NCI-H146 (cell line): Measurements from ENCODE around the gene DCP2.

ENCODE experiments used
- DNase-seq: peaks from one replicate; lab custom pipeline; 2025; lab: John Stamatoyannopoulos, UW

The DCP2 gene

DNA sequence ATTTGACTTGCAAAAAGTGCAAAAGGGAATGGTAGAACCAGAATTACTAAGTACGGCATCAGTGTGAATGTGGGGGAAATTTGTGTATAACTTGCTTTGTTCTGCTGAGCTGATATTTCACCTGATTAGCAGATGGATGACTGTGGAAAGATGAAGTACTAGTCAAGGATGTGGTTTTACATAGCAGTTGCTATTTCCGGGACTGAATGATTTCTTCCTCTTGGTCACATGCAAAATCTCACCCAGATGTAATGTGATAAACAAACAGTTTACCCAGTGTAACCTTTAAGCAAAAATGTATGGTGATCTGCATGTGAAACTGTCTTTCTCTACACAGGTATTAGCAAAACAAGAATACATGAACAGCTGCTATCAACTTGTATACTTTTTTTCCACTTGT is 46.1 kb downstream of the DCP2 start:
- DNase-seq: no peak

GRCh38 chr5:113024076-113024697 is 47.6 kb downstream of the DCP2 start:
- no peak for DNase-seq

GRCh38 chr5:113025596-113025995 is 49.0 kb downstream of the DCP2 start:
- DNase-seq: no peak

DNA sequence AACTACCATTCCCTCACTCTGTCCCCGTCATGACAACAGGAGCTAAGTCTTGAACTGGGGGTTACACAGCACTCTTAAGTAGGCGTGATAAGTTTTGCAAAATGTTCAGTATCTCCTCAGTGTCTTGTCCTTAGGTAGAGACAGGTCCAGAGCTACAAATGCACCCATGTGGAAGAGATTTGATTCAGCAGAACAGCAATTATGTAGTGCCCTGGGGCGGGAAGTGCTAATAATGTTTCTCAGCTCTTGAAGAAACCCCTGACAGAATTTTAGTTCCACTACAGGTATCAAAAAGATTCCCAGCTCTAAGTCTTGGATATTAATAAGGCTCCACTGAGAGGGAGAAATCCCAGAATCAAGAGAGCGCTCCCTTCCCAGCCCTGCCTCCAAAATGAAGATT is 49.6 kb downstream of the DCP2 start:
- no peak for DNase-seq

- no peak for DNase-seq
Measured at GRCh38 chr5:113027015-113027414, 50.4 kb downstream of the DCP2 start.

DNA sequence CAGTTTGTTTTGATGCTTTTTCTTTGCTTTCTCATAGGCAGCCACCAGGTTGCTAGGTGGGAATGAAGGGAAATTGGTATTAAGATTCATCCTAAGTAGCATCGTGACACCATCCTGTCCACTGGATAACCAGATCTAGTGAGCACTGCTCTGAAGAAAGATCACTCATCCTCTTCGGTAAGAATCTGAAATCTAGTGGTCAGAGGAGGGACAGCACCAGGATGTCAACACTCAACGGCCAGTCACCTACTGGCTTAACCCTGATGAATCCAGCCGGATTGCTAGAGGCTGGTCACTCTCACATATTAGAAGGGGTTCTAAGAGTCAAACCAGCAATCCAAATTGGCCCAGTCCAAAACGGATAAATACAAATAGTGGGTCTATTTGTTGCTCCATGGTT is 50.8 kb downstream of the DCP2 start:
- no peak for DNase-seq

DNA sequence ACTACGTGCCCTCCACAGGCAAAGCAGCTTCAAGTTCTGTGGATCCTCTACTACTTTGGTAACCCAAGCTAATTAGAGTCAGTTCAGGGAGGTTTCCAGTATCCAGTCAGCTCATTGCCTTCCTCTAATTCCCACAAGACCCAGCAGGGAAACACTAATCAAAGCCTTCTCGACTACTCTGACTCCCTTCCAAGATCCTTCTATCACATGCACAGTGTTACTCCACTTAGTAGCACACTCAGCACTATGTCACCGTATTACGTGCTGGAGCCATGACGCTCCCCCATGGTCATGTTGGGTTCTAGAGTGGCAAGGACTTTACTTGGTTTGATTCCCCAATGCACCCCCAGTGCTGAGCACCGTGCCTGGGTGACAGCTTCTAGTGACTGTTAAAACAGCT is 53.0 kb downstream of the DCP2 start:
- DNase-seq: no peak

DNA sequence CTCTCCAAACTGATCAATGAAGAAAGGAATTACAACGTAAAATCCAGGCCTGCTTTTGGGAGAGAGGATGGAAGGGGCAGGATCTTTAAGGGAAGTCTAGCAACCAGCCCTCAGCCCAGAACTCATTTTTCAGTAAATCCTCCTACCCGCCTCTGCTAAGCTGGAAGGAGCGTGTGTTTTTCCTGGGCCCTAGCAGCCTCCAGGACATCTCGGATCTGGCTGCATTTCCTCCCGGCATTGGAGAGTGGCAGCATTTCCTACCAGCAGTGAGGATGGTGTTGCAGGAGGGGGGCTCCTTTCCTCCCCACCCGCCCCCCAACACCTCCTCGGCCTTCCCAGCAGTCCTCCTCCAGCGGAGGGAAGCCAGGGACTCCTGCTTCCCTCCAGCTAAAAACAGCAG is 54.5 kb downstream of the DCP2 start:
- no peak for DNase-seq

DNA sequence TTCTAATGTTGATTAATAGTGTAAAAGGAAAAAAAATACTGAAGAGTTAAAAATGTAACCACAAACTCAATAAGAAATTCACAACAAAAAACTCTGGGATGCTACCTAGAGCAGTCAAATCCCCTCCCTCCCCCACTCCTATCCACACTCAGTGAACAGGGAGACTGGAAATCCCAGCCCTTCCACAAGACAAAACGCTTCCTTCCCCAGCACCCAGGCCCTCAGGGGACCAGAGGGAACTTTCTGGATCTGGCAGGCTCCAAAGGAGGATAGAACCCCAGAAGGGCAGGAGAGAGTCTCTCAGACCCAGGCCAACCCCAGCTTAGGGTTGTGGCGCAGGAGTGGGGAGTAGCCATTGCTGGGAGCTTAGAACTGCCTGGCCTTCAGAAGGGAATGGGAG is 55.0 kb downstream of the DCP2 start:
- no peak for DNase-seq

- DNase-seq: peak; percentile 70
Measured at GRCh38 chr5:113034182-113034773, 57.7 kb downstream of the DCP2 start.

DNA sequence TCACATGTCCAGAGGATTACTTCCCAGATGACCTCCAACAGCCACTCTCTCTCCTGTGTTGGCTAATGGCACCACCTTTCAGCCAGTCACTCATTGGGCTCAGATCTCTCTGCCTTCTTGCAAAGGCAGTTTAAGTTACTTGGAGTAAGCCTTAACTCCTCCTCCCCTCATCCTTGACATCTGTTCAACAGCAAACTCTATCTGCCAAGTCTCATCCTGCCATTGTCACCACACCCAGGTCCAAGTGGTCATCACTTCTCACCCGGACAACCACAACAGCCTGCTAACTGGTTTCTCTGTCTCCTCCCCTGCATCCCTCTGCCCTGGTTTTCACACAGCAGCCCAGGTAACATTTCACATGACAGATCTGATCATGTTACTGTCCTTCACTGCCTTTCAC is 58.5 kb downstream of the DCP2 start:
- DNase-seq: no peak

- DNase-seq: no peak
Measured at GRCh38 chr5:113036321-113036720, 59.7 kb downstream of the DCP2 start.

DNA sequence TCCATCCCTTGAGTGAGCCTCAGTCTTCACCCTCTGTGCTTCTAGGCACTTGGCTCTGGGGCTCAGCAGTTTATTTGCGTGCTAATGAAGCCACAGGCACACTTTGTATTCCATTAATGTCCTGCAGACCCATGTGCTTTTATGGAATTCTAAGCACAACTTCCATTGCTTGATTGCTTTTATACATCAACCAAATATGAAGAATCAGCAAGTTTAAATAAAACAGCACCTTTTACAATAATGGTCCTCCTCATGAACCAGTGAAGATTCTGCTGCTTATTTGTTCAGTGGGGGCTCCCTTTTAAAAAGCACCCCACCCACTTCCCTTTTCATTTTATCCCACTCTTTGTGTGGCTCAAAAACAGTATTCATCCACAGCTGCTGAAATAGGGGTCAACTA is 60.2 kb downstream of the DCP2 start:
- DNase-seq: no peak

DNA sequence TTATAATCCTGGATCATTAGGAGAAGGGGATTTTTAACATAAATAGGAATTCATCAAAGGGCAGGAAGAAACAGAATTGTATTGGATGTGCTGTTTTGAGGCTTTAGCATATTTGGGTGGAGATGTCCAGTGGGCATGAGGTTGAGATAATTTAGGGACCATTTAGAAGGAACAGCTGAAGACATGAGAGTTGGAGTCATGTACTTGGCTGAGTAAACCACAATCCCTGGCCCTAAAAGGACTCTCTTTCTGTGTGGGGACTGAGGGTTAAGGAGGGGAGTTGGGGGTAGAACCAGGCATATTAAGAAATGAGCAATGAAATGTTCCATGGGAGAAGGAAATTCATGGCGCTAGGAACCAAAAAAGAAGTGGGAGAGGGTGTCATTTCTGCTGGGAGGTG is 61.5 kb downstream of the DCP2 start:
- no peak for DNase-seq

DNA sequence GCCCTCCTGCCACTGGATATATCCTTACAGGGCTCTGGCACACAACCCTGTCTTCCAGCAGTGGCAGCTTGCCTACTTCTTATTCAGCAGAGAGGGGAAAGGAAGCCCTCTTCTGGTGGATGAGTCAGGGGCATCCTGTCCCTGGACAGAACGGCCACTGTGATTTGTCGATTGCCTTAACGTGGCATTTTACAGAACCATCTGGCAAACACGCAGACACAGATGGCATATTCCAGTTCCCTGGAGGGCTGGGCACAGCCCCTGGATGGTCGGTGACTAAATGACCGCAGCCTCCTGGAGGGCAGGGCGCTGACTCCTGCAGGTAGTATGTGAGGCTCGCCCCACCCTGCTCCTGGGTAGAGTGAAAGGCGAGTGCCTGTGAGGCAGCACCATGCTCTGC is 62.1 kb downstream of the DCP2 start:
- no peak for DNase-seq

GRCh38 chr5:113039229-113039933 is 62.8 kb downstream of the DCP2 start:
- DNase-seq: peak; percentile 58

- DNase-seq: no peak
Measured at GRCh38 chr5:113039934-113040285, 63.3 kb downstream of the DCP2 start.

DNA sequence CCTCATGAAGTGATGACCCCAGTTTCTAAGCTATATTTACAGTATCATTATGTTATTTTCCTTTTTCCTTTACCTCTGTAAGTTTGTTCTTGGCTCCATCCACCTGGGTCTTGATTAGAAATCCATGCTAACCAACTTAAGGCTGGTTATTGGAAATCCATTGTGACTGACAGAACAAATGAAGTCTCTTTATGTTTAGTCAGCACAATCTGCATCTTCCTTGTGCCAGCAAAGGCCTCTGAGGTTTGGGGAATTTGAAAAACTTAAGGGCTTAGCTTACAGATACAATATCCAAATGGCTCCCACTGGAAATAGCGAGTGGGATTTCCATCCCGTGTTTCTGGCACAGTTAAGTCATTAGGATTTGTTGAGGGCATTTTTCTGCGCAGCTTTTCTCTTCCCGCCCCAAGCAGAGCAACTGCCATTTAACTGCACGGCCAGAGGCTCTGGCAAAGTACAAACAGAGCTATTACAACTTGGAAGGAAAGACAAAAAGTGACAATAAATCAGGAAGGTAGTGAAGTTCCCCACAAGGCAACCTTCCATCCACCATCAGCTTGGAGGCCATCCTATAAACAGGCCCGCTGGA is 64.2 kb downstream of the DCP2 start:
- DNase-seq: no peak

DNA sequence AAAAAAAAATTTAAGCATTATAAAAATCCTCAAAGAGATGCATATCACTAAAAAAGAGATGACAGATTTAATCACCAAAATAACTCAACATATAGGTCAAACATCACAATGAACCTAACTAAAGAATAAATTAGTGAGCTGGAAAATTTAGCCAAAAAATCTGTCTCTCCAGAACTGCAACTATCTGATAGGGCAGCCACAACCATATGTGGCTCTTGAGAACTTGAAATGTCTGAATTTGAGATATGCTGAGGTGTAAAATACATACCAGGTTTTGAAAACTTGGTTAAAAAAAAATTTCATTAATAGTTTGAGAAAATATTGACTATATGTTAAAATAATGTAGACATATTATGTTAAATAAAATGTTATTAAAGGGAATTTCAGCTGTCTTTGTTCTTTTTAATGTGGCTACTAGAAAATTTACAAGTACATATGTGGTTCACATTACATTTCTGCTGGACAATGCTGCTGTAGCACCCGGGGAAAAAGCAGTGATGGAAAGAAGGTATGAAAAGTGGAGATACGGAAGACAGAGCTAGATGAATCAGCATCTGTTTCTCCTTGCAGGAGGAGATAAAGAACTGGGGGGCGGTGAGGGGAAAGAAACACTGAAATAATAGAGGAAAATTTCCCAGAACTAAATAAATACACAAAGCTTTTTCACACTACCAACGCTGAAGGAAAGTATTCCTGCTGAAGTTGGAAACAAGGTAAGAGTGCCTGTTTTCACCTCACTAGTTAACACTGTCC is 66.1 kb downstream of the DCP2 start:
- DNase-seq: no peak

DNA sequence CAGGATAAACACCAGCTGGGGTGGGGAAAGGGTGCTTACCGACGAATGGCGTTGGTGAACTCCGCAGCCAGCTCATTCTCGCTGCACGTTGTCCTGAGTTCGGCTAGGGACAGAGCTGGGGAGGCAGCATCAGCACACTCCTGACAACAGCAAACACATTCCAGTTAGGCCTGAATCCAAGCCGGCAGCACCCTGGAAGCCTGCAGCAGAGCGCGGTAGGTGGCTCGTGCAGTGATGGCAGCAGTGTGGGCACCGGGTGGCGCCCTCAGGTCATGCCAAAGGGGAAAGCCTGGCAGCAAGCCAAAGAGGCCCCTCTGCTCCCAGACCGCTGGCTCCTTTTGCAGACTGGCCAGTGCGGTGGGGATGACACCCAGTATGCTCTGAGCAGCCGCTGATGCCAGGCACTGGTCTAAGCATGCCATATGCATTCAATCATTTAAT is 66.9 kb downstream of the DCP2 start:
- DNase-seq: peak; percentile 40

- no peak for DNase-seq
Measured at GRCh38 chr5:113044776-113045465, 68.3 kb downstream of the DCP2 start.

DNA sequence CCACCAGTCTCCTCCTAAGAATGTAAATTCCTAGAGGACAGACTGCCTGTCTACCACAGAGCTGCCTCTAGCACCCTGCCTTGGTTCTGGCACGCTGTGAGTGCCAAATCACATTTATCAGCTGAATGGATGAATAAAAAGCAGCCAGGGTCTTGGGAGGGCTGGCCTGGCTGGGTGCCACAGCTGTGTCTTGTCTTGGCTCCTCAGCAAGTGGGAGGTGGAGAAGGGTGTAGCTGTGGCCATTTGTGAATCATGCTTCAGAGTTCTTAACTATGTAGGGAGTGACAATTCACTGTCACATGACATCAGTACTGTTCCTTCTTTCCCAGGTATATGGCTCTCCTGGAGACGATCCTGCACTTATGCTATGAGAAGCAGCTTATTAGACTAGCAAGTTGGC is 70.6 kb downstream of the DCP2 start:
- no peak for DNase-seq
